ENCODE measurements around the gene PTCD2. TPM values are rescaled to one million over a fixed set of nuclear protein-coding genes. Genes with fewer than 3 reads are reported as not detected.

PTCD2 gene
- total and polyA plus RNA-seq, 9 donors: 3.3 to 12.9 (median 7.7) TPM

DNA sequence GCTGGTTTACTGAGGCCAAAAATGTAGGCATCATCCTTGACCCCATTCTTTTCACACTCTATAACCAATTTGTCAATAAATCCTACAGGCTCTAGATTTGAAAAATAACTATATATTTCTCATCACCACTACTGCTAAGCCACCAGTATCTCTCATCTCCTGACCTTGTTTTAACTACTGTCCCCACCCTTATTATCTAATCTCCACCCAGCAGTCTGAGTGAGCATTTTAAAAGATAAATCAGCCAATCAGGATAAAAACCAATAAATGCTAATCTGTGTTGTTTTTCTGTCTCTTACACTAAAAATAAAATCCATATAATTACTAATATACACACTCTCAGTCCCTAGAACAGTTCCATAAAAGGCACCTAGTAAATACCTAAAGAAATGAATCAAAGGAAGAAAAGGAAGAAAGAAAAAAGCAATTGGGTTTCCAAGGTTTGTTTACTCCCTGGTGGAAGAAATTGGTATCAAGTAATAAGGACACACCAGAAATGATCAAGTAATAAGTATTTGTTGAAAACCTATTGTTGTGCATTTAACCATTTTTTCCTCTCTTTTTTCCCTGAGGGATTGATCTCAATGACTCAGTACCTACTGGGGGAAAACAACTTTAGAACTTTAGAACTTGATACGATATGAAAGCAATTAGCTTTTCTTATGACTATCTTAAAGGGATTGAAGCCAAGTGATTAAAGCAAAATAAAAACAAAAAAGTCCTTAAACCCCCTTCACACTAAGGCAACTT, 19.4 kb upstream of the PTCD2 start:
- TF ChIP-seq EP300 (IDR thresholded peaks at IDR 0.05) (no peak), POLR2A (IDR thresholded peaks at IDR 0.05) (no peak)
- intact Hi-C loops (cut with DNase I): loop anchor here in 3 of 4 donors (10.0 kb wide), 2 partner anchors 166 to 186 kb away; no protein-coding TSS in a partner anchor
- Histone ChIP-seq H3K36me3 (no peaks in the 10 kb centered on the region), H3K9me3 (no peaks in the 10 kb centered on the region), H3K27ac (no peak overlapping the region), H3K27me3 (no peaks in the 10 kb centered on the region), H3K4me3 (no peak overlapping the region), H3K4me1 (ENCODE audit: insufficient read depth) (peaks cover 3% of the 10 kb centered on the region)
- DNase-seq: no peak
- WGBS, 3 donors: 8 to 27% (median 18%) methylated on average over 1 of the region's 1 CpG

DNA sequence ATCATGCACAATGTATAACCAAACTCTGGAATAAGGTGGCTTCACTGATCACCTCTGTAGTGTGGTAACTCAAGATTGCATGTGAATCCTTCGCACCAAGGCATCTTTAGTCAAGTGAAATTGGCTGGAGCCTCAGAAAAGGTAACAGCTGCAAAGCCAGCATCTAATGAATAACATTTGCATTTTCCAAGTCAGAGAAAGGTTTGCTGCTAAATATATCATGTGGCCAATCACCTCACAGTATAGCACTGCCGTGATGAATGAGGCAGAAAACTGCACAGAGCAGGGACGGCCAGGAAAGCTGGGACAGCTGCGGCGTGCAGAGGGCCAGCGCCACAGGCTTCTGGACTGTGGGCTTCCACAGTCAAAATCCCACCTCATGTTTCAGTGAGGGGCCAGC, 18.6 kb upstream of the PTCD2 start:
- Histone ChIP-seq H3K4me3 (no peak overlapping the region), H3K4me1 (ENCODE audit: insufficient read depth) (peaks cover 3% of the 10 kb centered on the region), H3K9me3 (no peaks in the 10 kb centered on the region), H3K27ac (no peak overlapping the region), H3K27me3 (no peaks in the 10 kb centered on the region), H3K36me3 (no peaks in the 10 kb centered on the region)
- intact Hi-C loops (cut with DNase I): loop anchor here in 3 of 4 donors (10.0 kb wide), 2 partner anchors 167 to 187 kb away; no protein-coding TSS in a partner anchor
- no peak for DNase-seq
- TF ChIP-seq EP300 (IDR thresholded peaks at IDR 0.05) (no peak), CTCF (IDR thresholded peaks at IDR 0.05) (no peak)
- WGBS, 3 donors: 94% methylated on average over 6 of the region's 6 CpGs

- TF ChIP-seq POLR2A (IDR thresholded peaks at IDR 0.05) (no peak), EP300 (IDR thresholded peaks at IDR 0.05) (no peak), CTCF (IDR thresholded peaks at IDR 0.05) (no peak)
- peaks cover 3% of the 10 kb centered on the region for H3K4me1 ChIP-seq (ENCODE audit: insufficient read depth)
- intact Hi-C loops (cut with DNase I): loop anchor here in 3 of 4 donors (10.0 kb wide), 2 partner anchors 167 to 187 kb away; no protein-coding TSS in a partner anchor
- H3K9me3 ChIP-seq: no peaks in the 10 kb centered on the region
- WGBS, 3 donors: 74 to 79% (median 77%) methylated on average over 3 of the region's 3 CpGs
- no peaks in the 10 kb centered on the region for H3K27me3 ChIP-seq
- no peak overlapping the region for H3K4me3 ChIP-seq
- H3K27ac ChIP-seq: no peak overlapping the region
- no peak for DNase-seq
- H3K36me3 ChIP-seq: no peaks in the 10 kb centered on the region
Measured at GRCh38 chr5:72302171-72302570, 18.0 kb upstream of the PTCD2 start.

- DNase-seq: no peak
- TF ChIP-seq EP300 (IDR thresholded peaks at IDR 0.05): no peak
- no peak for TF ChIP-seq CTCF (IDR thresholded peaks at IDR 0.05)
- no peak for TF ChIP-seq POLR2A (IDR thresholded peaks at IDR 0.05)
- Histone ChIP-seq H3K36me3 (no peaks in the 10 kb centered on the region), H3K27ac (peak overlapping the region in 1 of 2 donors; percentile 33), H3K27me3 (no peaks in the 10 kb centered on the region), H3K9me3 (no peaks in the 10 kb centered on the region), H3K4me1 (ENCODE audit: insufficient read depth) (no peaks in the 10 kb centered on the region), H3K4me3 (no peak overlapping the region)
- WGBS, 3 donors: 84 to 97% (median 95%) methylated on average over 2 of the region's 2 CpGs
- intact Hi-C loops (cut with DNase I): loop anchor here in 3 of 4 donors (5.0 to 10.0 kb wide), 3 partner anchors 171 to 523 kb away; no protein-coding TSS in a partner anchor
Measured at GRCh38 chr5:72305194-72306142, 14.7 kb upstream of the PTCD2 start.
